Measurements from ENCODE around the gene MYLIP.

DNA sequence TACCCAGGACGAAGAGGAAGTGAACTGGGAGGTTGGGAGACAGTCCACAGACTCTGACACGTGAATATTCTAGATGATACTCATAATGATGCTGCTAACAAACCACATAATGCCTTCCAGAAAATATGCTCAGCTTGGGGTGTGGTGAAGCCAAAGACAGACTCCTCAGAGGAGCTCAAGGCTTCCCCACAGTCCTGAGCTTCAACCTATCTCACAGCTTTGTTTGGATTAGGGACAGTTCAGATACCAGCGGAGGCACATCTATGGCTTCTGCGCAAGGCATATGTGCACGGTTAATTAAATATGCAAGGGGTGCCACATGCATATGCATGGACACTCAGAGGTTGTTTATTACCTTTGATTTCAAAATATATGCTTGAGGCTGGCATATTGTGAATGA, 30.7 kb upstream of the MYLIP start:
- TF ChIP-seq, protein P1, sequence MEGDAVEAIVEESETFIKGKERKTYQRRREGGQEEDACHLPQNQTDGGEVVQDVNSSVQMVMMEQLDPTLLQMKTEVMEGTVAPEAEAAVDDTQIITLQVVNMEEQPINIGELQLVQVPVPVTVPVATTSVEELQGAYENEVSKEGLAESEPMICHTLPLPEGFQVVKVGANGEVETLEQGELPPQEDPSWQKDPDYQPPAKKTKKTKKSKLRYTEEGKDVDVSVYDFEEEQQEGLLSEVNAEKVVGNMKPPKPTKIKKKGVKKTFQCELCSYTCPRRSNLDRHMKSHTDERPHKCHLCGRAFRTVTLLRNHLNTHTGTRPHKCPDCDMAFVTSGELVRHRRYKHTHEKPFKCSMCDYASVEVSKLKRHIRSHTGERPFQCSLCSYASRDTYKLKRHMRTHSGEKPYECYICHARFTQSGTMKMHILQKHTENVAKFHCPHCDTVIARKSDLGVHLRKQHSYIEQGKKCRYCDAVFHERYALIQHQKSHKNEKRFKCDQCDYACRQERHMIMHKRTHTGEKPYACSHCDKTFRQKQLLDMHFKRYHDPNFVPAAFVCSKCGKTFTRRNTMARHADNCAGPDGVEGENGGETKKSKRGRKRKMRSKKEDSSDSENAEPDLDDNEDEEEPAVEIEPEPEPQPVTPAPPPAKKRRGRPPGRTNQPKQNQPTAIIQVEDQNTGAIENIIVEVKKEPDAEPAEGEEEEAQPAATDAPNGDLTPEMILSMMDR (IDR thresholded peaks at IDR 0.05): no peak
- TF ChIP-seq POLR2A (IDR thresholded peaks at IDR 0.05): no peak
- TF ChIP-seq POLR2AphosphoS5 (IDR thresholded peaks at IDR 0.05): no peak
